Amniotic epithelial cell (primary cell): Measurements from ENCODE around the gene UBE2M.
"Not testable (repeated sequence)": the region's sequence is repeated elsewhere in the genome, so short reads cannot be mapped to it uniquely, and the experiment has no call there.

ENCODE experiments used
- DNase-seq: peaks from one replicate; pipeline ENCODE4 v3.0.0-alpha.2; 2010; ENCODE audit warnings: low read depth

The UBE2M gene

DNA sequence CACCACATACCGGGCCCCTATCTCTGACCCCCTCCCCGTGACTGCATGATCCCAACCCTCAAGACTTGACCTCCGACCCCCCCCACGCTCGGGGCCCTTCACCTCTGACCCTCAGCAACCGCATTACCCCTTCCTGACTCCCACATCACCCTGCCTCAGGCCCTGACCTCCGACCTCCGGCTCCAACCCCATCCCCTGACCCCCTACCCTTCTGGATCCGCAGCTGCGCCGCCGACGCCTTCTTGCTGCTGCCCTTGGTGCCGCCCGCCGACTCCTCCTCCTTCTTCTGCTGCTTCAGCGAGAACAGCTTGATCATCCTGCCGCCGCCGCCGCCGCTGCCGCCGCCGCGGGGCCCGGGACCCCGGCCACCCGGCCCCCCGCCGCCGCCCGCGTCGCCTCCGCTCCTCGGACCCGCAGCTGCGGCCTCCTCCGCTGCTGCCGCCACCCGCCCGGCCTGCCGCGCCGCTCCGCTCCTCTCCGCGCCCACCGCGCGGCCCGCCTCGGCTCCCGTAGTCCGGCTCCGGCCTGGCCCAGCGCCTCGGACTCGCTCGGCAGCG, at the start of gene UBE2M:
Gene UBE2M (minus strand): TSS at position 546 of the 557 bp plus-strand sequence. CDS start 230 bp downstream, at position 316.
- DNase-seq = peak; percentile 37

DNA sequence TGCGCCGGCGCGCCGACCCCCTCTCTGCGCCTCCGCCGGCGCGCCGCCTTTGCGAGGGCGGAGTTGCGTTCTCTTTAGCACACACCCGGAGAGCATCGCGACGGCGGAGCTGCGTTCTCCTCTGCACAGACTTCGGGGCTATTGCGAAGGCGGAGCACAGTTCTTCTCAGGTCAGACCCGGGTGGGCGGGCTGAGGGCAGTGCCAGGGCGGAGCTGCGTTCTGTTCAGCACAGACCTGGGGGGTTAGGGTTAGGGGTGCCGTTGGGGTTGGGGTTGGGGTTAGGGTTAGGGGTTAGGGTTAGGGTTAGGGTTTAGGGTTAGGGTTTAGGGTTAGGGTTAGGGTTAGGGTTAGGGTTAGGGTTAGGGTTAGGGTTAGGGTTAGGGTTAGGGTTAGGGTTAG, 48.8 kb upstream of the UBE2M start:
- DNase-seq = not testable (repeated sequence)

DNA sequence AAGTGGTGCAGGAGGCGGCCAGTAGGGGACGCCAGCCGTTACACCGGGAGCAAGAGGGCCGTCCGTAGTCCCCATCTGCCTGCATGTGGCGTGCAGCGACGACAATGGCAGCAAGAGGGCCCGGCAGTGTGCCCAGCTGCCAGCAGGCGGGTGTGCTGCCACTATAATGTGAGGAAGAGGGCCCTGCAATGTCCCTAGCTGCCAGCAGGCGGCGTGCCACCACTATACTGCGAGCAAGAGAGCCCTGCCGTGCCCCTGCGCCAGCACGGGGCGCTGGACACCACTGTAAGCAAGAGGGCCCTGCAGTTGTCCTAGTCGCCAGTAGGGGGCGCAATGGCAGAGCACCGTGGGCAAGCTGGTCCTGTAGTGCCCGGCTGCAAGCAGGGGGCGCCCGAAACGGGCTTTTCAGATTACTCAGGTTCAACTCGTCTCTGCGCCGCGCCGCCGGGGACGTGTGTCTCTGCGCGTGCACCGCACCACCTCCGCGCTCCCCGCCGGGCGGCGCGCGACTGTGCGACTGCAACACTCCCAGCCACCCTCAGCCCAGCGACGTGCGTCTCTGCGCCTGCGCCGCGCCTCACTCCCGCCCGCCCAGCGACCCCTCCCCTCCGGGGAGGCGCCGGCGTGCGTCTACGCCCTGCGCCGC, 48.0 kb upstream of the UBE2M start:
- DNase-seq = not testable (repeated sequence)

DNA sequence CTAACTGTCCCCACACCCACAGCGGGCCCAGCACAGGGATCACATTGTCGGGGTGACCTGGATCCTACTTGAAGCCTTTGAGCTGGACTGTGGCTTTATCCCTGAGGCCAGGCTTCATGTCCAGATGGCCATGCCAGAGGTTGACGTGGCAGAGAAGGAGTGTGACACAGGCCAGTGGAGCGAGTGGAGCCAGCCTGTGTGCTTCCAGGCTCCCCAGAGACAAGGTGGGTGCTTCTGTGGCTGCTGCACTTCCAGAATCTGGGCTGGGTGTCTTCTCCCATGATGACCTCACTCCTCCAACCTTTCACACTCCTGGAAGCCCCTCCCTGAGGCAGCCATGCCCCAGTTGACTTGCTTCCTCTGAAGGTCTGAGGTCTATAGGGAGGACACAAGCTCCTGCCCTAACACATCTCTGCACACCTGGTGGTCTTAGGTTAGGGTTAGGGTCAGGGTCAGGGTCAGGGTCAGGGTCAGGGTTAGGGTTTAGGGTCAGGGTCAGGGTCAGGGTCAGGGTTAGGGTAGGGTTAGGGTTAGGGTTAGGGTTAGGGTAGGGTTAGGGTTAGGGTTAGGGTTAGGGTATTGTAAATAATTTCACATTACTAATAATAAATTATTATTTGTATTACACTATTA, 27.8 kb upstream of the UBE2M start:
- no peak for DNase-seq

DNA sequence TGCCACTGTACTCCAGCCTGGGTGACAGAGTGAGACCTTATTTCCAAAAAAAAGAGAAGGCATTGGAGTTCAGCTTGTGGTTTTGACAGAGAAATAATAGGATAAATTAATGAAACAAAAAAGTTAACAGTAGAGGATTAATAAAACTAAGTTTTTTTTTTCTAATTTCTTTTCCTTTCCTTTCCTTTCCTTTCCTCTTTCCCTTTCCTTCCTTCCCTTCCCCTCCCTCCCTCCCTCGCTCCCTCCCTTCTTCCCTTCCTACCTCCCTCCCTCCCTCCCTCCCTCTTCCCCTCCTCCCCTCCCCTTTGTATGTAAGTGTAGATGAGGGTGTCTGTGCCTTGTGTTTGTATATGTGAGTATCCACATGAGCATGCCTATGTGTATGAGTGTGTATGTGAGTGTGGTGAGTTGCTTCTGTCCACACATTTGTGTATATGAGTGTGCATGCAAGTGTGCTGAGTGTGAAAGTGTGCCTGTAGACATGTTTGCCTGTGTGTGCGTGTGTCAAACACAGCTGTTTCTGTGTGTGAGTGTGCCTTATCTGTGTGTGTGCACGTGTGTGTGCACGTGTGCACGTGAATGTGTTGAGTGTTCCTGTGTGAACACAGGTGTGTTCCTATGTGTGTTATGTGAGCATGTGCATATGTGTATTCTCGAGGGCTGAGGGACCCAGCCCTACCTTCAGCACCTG, 27.2 kb upstream of the UBE2M start:
- DNase-seq = no peak

DNA sequence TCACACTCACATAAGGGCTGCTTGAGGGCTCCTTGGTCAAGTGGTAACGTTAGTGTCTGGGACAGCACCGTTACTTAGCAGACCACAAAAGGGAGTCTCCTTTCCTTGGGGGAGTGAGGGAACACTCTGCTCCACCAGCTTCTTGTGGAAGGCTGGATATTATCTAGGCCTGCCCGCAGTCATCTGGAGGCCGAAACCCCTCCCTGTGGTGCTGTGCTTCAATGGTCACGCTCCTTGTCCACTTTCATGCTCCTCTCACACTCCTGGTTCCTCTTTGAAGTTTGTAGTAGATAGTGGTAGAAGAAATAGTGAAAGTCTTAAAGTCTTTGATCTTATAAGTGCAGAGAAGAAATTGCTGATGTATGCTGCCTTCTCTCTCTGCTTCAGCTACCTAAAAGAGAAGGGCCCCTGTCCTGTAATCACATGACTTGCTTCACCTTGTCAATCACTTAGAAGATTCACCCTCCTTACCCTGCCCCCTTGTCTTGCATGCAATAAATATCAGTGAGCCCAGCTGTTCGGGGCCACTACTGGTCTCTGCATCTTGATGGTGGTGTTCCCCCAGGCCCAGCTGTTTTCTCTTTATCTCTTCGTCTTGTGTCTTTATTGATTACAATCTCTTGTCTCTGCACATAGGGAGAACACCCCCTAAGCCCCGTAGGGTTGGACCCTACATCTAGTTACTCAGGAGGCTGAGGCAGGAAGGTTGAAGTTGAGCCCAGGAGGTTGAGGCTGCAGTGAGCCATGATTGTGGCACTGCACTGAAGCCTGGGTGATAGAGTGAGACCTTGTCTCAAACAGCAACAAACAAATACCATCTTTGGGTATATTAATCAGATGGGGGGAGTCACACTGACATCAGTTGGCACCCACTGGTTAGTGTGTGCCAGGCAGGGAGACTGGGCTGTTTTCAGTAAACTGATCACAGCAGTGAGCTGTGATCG, 26.4 kb upstream of the UBE2M start:
- no peak for DNase-seq

DNA sequence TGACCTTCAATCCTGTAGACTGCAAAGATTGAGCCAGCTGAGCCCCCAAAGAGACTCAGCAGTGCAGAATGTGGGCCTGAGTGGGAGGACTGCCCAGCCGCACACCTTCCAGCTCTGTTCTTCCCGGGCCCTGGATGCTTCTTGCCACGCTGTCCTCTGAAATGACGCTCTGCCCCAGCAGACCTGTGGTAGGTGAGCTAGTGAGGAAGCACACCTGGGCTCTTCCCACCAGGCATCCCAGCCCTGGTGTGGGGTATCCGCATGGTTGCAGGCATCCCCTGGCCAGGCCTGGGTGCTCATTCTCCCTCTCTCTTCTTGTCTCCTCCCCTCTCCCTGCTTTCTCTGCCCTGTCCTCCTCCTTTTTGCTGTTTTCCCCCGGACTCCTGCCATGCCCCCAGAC, 24.6 kb upstream of the UBE2M start:
- DNase-seq = no peak

DNA sequence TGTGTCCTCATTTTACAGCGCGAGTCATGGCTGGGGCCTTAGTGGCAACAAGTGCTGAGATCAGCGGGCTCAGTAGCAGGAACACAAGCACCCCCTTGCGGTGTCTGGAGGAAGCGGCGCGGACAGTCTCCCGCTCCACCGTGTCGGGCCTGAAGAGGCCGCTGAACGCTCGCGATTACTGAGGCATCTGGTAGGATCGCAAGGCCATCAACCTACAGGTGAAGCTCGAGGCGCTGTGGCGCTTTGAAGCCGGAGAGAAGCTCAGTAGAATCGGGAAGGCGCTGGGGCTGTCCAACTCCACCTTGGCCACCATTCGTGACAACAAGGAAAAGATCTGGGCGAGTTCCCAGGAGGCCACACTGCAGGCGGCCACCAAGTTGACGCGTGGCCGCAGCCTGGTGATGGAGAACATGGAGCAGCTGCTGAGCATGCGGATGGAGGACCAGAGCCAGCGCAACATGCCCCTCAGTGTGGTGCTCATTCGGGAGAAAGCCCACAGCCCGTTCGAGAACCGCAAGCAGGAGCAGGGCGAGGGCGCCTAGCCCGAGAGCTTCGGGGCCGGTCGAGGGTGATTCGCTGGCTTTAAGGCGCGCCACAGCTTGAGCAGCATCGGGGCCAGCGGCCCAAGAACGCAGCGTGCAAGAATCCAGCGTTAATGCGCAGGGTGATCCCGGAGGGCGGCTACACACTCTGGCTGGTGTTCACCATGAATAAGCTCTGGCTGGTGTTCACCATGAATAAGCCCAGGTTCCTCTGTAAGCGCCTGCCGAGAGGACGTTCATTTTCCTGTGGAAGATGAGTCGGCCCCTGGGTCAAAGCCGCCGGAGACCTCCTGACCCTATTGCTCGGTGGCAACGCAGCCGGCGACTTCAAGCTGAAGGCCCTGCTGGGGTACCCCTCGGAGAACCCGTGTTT, 23.1 kb upstream of the UBE2M start:
- DNase-seq = peak; percentile 88

DNA sequence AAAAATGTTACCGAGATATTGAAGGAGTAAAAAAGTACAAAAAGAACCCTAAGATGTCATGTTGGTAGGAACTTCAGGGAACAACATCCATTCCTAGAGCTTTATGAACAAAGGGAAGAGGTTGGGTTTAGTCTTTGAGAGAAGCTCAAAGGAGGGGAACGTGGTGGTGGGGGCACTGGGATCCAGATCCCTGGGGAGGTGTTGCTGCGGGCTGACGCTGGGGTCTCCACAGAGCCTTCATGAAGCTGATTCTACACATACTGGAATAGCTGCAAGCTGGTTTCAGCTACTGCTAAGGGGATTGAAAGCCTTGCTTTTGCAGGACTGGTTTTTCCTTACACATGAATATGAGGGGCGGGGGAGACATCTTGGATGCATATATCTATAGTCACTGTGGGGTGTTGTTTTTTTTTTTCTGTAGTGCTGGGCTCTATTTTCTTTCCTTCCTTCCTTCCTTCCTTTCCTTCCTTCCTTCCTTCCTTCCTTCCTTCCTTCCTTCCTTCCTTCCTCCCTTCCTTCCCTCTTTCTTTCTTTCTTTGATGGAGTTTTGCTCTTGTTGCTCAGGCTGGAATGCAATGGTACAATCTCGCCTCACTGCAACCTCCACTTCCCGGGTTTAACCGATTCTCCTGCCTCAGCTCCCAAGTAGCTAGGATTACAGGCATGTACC, 21.2 kb upstream of the UBE2M start:
- DNase-seq = no peak

DNA sequence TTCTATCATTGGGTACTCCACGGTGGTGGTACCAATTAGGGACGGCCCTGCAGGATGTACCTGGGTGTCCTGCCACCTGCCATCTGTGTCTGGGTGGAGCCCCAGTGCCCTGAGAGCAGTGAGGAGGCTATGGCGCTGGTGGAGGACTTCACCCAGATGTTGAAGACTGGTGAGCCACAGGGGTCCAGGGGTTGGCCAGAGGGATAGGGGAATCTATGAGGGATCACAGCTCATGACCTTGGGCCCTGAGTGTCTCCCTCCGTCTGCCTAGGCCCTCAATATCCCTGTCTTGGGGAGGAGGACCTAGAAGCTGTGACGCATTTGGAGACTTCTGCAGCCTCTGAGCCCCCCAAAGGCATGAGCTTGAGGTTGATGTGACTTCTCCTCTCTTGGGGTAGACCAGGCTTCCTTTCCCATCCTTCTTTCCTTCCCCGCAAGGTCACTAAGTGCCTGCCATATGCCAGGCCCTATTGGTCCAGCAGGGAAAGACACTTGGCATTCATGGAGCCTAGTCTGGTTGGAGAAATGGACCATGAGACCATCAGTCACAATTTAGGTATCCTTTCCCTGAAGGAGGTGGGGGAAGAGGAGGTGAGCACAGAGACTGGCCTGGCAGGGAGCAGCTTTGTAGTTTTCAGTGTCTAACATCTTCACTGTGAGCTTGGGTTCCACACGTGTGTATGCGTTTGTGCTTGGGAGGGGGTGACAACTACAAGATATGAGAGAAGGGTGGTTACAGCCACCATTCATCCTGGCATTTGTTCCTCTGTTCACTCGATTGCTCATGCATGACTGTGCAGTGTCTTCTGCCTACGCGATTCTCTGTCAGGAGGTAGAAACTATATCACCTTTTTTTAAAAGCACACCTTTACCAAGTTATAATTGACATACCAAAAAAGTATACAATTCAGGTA, 19.9 kb upstream of the UBE2M start:
- DNase-seq = no peak

DNA sequence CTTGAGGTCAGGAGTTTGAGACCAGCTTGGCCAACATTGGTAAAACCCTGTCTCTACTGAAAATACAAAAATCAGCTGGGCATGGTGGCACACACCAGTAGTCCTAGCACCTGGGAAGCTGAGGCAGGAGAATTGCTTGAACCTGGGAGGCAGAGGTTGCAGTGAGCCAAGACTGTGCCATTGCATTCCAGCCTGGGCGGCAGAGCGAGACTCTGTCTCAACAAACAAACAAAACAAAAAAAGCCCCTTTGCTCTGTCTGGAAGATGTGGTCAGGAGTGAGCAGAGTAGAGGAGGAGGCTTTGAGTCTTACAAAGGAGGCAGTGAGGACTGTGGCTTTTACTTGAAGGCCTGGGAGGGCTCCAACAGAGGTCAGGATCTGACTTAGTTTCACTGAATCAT, 19.2 kb upstream of the UBE2M start:
- not testable (repeated sequence) for DNase-seq

DNA sequence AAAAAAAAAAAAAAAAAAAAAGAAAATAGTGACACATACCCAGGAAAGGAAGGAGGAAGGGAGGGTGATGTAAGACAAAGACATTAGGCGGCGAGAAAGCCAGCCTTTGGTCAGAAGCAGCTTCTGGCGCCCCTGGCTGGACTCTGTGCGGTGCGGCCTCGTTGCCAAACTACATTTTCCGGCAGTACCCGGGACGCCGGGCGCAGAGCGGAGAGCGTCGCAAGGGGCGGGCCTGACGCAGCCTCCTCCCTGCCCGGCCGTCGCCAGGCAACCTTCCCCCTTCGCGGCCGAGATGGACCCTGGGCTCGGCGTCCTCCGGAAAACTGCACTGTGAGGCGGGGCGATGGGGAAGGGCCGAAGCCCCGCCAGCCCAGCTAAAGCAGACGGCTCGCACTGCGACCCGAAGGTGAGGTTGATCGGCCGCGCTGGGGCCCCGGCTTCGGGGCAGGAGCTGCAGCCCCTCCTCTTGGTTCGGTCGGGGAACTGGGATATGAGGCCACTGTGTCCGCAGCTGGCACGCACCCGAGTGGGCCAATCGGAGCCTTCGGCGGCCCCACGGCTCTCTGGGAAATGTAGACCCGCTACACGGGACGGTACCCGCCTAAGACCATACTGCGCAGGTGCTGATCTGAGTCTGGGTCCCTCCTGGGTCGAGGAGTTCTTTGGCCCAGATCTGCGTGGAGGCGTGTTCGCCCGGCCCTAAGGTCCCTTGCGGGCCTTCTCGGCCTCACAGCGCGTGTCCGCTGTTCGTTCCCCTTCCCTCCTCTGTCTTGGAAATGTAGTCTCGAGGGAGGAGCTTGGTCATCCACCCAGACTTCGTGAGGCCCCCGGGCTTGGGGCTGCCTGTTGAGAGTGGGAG, 17.0 kb upstream of the UBE2M start:
- DNase-seq = peak; percentile 86

DNA sequence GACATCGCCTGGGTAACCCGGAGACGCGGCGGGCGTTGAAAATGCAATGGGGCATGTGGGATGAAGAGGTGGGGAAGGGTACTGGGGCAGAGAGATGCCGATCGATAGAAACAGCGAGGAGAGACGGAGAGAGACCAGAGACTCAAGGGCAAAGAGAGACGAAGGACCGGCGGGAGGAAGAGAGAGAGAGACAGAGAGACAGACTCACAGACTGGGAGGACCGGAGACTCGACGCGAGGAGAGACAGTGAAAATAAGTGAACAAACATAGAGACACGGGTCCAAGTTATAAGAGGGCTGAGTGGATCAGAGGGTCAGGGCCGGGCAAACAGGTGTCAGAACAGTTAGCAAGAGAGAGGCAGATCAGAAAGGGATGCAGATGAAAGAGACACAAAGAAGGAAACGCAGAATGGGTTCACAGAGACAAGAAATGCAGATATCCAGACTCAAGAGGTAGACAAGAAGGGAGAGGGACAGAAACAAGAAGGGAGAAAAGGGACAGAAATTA, 15.3 kb upstream of the UBE2M start:
- DNase-seq = no peak

DNA sequence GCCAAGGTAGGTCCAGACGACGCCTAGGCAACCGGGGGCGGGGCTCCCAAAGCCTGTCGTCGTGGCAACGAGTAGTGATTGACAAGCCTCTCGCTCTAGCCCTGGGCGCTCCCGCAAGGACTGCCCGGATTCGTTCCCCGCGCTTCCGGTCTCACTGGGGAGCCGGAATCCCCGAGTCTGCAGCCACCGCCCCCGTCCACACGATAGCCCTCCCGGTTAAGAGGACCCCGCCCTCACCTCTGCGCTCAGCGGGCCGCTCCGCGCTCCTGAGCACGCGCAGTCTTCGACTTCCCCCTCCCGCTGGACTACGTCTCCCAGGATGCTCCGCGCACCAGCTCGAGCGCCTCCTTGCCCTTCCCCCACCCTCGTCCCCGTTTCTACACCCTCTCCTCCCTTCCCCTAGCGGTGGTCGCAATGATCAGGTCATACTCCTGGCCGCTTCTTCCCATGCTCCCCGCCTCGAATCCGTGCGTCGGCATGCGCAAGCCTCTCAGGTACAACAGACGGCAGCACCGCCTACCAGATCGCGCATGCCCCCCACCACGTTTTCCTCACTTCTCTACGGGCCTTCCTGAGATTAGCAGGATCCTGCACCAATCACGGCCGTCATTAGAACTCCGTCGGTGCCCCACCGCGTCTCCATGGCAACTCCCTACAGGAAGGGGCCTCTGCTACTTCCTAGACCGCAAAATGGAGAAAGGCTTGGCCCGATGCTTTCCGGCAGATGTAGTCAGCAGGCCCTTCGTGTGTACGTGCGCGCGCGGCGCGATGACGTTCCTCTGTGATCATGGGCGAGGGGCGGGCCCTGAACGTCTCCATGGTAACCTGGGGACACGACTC, 14.6 kb upstream of the UBE2M start, which contains the start of gene MZF1:
Gene MZF1 (minus strand): TSS at position 518 of the 840 bp plus-strand sequence. CDS start 1,946 bp downstream, outside the sequence.
- DNase-seq = peak; percentile 100

DNA sequence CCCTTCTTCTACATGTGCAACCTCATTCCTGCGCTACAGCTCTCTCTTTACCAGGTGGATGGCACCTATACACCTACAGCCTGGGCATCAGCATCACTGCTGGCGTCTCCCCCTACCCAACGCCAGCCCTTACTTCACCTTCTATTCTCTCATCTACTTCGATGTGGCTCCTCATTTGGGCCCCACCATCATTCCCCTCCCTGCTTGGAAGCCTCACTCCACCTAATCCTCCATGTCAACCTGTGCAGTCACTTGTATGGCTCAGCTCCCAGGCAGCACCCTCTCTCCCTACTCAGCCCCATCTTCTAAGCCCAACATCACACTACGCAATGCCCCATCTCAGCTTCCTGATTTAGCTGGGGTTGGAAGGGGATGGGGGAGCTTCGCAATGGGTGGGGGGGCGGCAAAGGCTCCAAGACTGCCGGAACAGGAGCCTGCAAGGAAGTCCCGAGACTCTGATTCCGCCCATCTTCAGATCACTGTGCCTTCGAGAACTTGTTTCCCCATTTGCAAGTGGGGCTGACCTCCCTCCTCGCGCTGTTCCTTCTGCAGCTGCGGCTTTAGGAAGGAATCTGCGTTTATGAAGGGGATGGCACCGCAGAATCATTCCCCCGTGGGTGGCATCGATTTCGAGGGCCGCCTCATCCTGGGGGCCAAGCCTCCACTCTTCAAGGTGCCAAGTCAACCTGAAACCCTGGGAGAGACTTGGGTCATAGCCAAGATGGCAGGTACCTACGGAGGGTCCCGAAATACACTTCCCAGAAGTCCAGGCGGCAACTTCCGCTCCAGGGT, 13.8 kb upstream of the UBE2M start:
- DNase-seq = no peak

DNA sequence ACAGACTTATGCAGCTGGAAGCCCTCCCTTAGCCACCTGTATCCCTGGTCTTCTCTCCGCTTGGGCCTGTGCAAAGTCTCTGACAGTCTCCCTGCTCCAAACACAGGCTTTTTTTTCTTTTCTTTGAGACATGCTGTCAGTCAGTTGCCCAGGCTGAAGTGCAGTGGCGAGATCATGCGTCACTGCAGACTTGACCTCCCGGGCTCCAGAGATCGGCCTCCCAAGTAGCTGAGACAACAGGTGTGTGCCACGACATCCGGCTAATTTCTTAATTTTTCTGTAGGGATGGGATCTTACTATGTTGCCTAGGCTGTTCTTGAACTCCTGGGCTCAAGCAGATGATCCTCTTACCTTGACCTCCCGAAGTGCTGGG, 13.2 kb upstream of the UBE2M start:
- DNase-seq = no peak
